H9 (cell line): ENCODE data around the gene JTB. TPM values are rescaled to one million over a fixed set of nuclear protein-coding genes. Genes with fewer than 3 reads are reported as not detected.

Experiments
- DNase-seq: peaks from one replicate; pipeline ENCODE4 v3.0.0-alpha.2; 2017
- H2AFZ ChIP-seq: one replicate; pipeline ENCODE4 v1.6.1; 2013; ENCODE audit warnings: mild to moderate bottlenecking, low read length, control low read depth, moderate library complexity
- H2AK5ac ChIP-seq: 2 replicates; pipeline ENCODE4 v1.6.1; 2013; ENCODE audit warnings: low read length, control low read depth, mixed read lengths; ENCODE audit not compliant: insufficient read length
- H2BK120ac ChIP-seq: one replicate; pipeline ENCODE4 v1.6.1; 2013; ENCODE audit warnings: low read depth, mild to moderate bottlenecking, low read length, control low read depth, inconsistent platforms; ENCODE audit not compliant: poor library complexity, severe bottlenecking
- H2BK12ac ChIP-seq: 2 replicates; pipeline ENCODE4 v1.6.1; 2013; ENCODE audit warnings: low read length, control low read depth, mixed read lengths, low read depth; ENCODE audit not compliant: insufficient read length
- H2BK15ac ChIP-seq: 2 replicates; pipeline ENCODE4 v1.6.1; 2013; ENCODE audit warnings: low read depth, low read length, control low read depth
- H2BK20ac ChIP-seq: one replicate; pipeline ENCODE4 v1.6.1; 2013; ENCODE audit warnings: low read depth, mild to moderate bottlenecking, low read length, control low read depth, inconsistent platforms; ENCODE audit not compliant: poor library complexity, severe bottlenecking
- H2BK5ac ChIP-seq: 2 replicates; pipeline ENCODE4 v1.6.1; 2013; ENCODE audit warnings: low read length, control low read depth, mixed read lengths; ENCODE audit not compliant: insufficient read length
- H3K14ac ChIP-seq: 2 replicates; pipeline ENCODE4 v1.6.1; 2013; ENCODE audit warnings: low read length, control low read depth; ENCODE audit not compliant: insufficient read depth
- H3K18ac ChIP-seq: 2 replicates; pipeline ENCODE4 v1.6.1; 2013; ENCODE audit warnings: low read depth, mild to moderate bottlenecking, mixed read lengths, low read length, control low read depth; ENCODE audit not compliant: insufficient read length
- H3K23ac ChIP-seq: 2 replicates; pipeline ENCODE4 v1.6.1; 2013; ENCODE audit warnings: low read length, control low read depth, mixed read lengths, low read depth; ENCODE audit not compliant: insufficient read length
- H3K23me2 ChIP-seq: 2 replicates; pipeline ENCODE4 v1.6.1; 2013; ENCODE audit warnings: low read depth, mild to moderate bottlenecking, mixed read lengths, low read length, control low read depth; ENCODE audit not compliant: insufficient read length, poor library complexity, severe bottlenecking
- H3K27ac ChIP-seq: 2 replicates; pipeline ENCODE4 v1.5.1; 2013; ENCODE audit warnings: low read length, control low read depth, mixed read lengths, low read depth; ENCODE audit not compliant: insufficient read length
- H3K27me3 ChIP-seq: 2 replicates; pipeline ENCODE4 v1.6.1; 2013; ENCODE audit warnings: low read length, control low read depth, inconsistent platforms; ENCODE audit not compliant: insufficient read depth
- H3K4ac ChIP-seq: 2 replicates; pipeline ENCODE4 v1.6.1; 2013; ENCODE audit warnings: low read depth, mild to moderate bottlenecking, control low read depth, inconsistent platforms, low read length, moderate library complexity
- H3K4me1 ChIP-seq: 2 replicates; pipeline ENCODE4 v1.6.1; 2013; ENCODE audit warnings: low read length, control low read depth, inconsistent platforms; ENCODE audit not compliant: insufficient read depth
- H3K4me2 ChIP-seq: 2 replicates; pipeline ENCODE4 v1.6.1; 2013; ENCODE audit warnings: low read length, control low read depth, mixed read lengths; ENCODE audit not compliant: insufficient read length, insufficient read depth
- H3K56ac ChIP-seq: 2 replicates; pipeline ENCODE4 v1.6.1; 2013; ENCODE audit warnings: low read depth, mild to moderate bottlenecking, mixed read lengths, low read length, control low read depth; ENCODE audit not compliant: insufficient read length
- H3K79me1 ChIP-seq: 2 replicates; pipeline ENCODE4 v1.6.1; 2013; ENCODE audit warnings: low read depth, mild to moderate bottlenecking, moderate library complexity, low read length, control low read depth, inconsistent platforms; ENCODE audit not compliant: insufficient read depth, poor library complexity, severe bottlenecking
- H3K79me2 ChIP-seq: 2 replicates; pipeline ENCODE4 v1.6.1; 2013; ENCODE audit warnings: low read length, control low read depth, inconsistent platforms; ENCODE audit not compliant: insufficient read depth
- H3K9ac ChIP-seq: 2 replicates; pipeline ENCODE4 v1.6.1; 2013; ENCODE audit warnings: low read length, control low read depth, mixed read lengths; ENCODE audit not compliant: insufficient read length; ENCODE audit errors: extremely low read depth
- H3K9me3 ChIP-seq: one replicate; pipeline ENCODE4 v1.6.1; 2013; ENCODE audit warnings: low read depth, low read length, inconsistent platforms; ENCODE audit not compliant: control insufficient read depth
- H3T11ph ChIP-seq: one replicate; pipeline ENCODE4 v1.6.1; 2013; ENCODE audit warnings: mild to moderate bottlenecking, low read length, control low read depth, inconsistent platforms
- H4K20me1 ChIP-seq: one replicate; pipeline ENCODE4 v1.6.1; 2013; ENCODE audit not compliant: control insufficient read depth, insufficient read length, insufficient read depth
- H4K5ac ChIP-seq: 2 replicates; pipeline ENCODE4 v1.6.1; 2013; ENCODE audit warnings: low read depth, mild to moderate bottlenecking, mixed read lengths, low read length, control low read depth; ENCODE audit not compliant: insufficient read length
- H4K8ac ChIP-seq: replicated peaks from 2 replicates; pipeline ENCODE4 v1.6.1; 2013; ENCODE audit warnings: low read length, control low read depth, mixed read lengths, low read depth; ENCODE audit not compliant: insufficient read length
- H4K91ac ChIP-seq: 2 replicates; pipeline ENCODE4 v1.6.1; 2013; ENCODE audit warnings: low read depth, mild to moderate bottlenecking, moderate library complexity, mixed read lengths, low read length, control low read depth; ENCODE audit not compliant: insufficient read length
- H3K27ac Mint-ChIP-seq, 3 experiments: 2 replicates in 2 of 3; 3 replicates in 1 of 3; pipeline ENCODE4 v1.8.0; 2020 to 2021; ENCODE audit warnings: mixed read lengths in 3 of 3, mild to moderate bottlenecking in 1 of 3, moderate library complexity in 1 of 3
- H3K27me3 Mint-ChIP-seq: 2 replicates; pipeline ENCODE4 v1.8.0; 2021; ENCODE audit warnings: low read depth, mild to moderate bottlenecking, moderate library complexity, mixed read lengths
- H3K36me3 Mint-ChIP-seq, 3 experiments: 2 replicates in 2 of 3; 3 replicates in 1 of 3; pipeline ENCODE4 v1.8.0; 2020 to 2021; ENCODE audit warnings: low read depth in 3 of 3, mixed read lengths in 3 of 3; ENCODE audit not compliant: insufficient read depth in 1 of 3
- H3K4me1 Mint-ChIP-seq, 2 experiments: 2 replicates each; pipeline ENCODE4 v1.8.0; 2020; ENCODE audit warnings: mixed read lengths in 2 of 2
- H3K4me3 Mint-ChIP-seq, 2 experiments: 2 replicates in 1 of 2; 3 replicates in 1 of 2; pipeline ENCODE4 v1.8.0; 2020 to 2021; ENCODE audit warnings: mild to moderate bottlenecking in 2 of 2, mixed read lengths in 2 of 2, moderate library complexity in 1 of 2
- H3K9me3 Mint-ChIP-seq, 2 experiments: 2 replicates in 1 of 2; 3 replicates in 1 of 2; pipeline ENCODE4 v1.8.0; 2020; ENCODE audit warnings: mild to moderate bottlenecking in 2 of 2, mixed read lengths in 2 of 2, moderate library complexity in 1 of 2
- WGBS: extraction: QIAGEN DNeasy Blood & Tissue Kit; methylation state at CpG from one replicate; pipeline ENCODE4 v1.1.7; 2013; ENCODE audit warnings: missing lambda C conversion rate, low lambda C conversion rate, mixed read lengths; ENCODE audit not compliant: insufficient read length; ENCODE audit errors: extremely low coverage; 5-methylcytosine and 5-hydroxymethylcytosine counted together
- total RNA-seq: library from RNA; stranded (reverse); gene quantifications from 2 replicates; pipeline ENCODE4 v1.2.1, GENCODE V29; 2021
- TF ChIP-seq, protein P1 (sequence below): fragments of 200-600 bp; sonication (generic); conservative IDR thresholded peaks from 3 replicates; pipeline ENCODE4 v1.8.0; 2021; ENCODE audit warnings: antibody characterized with exemption, mild to moderate bottlenecking

Gene JTB
- total RNA-seq, 1 experiment from 2014 or later, result 85.4 TPM

GRCh38 chr1:153940756-153941155, 36.7 kb downstream of the JTB start:
- Histone ChIP-seq H3K9ac (no peak overlapping the region), H3K56ac (no peak overlapping the region), H3K14ac (no peak overlapping the region), H3K23me2 (peaks cover 5% of the 10 kb centered on the region), H3K9me3 (no peaks in the 10 kb centered on the region), H2BK5ac (no peak overlapping the region), H3K27ac (no peak overlapping the region), H4K91ac (no peak overlapping the region), H4K20me1 (peaks cover 3% of the 10 kb centered on the region), H3K18ac (no peak overlapping the region), H3K79me2 (no peaks in the 10 kb centered on the region), H3K4ac (no peak overlapping the region), H2AK5ac (no peak overlapping the region), H3K23ac (no peak overlapping the region), H3K4me1 (no peaks in the 10 kb centered on the region; the same call in 1 of the 2 replicates), H2BK120ac (no peak overlapping the region), H3K27me3 (no peaks in the 10 kb centered on the region), H3K4me2 (no peak overlapping the region), H3T11ph (no peak overlapping the region), H2BK20ac (no peak overlapping the region), H4K8ac (no peak overlapping the region), H3K79me1 (peaks cover 3% of the 10 kb centered on the region), H4K5ac (no peak overlapping the region), H2AFZ (no peak overlapping the region), H2BK12ac (no peak overlapping the region), H2BK15ac (no peak overlapping the region)
- no CpG with 5 or more reads among the region's 8 CpGs for WGBS
- Mint-ChIP-seq H3K9me3 (no peaks in the 10 kb centered on the region), H3K4me1 (peaks cover 4 to 9% of the 10 kb centered on the region in 2 experiments), H3K36me3 (peaks cover 29 to 62% (median 60%) of the 10 kb centered on the region in 3 experiments), H3K27ac (no peak overlapping the region), H3K27me3 (no peaks in the 10 kb centered on the region), H3K4me3 (no peak overlapping the region)
- TF ChIP-seq, protein P1, sequence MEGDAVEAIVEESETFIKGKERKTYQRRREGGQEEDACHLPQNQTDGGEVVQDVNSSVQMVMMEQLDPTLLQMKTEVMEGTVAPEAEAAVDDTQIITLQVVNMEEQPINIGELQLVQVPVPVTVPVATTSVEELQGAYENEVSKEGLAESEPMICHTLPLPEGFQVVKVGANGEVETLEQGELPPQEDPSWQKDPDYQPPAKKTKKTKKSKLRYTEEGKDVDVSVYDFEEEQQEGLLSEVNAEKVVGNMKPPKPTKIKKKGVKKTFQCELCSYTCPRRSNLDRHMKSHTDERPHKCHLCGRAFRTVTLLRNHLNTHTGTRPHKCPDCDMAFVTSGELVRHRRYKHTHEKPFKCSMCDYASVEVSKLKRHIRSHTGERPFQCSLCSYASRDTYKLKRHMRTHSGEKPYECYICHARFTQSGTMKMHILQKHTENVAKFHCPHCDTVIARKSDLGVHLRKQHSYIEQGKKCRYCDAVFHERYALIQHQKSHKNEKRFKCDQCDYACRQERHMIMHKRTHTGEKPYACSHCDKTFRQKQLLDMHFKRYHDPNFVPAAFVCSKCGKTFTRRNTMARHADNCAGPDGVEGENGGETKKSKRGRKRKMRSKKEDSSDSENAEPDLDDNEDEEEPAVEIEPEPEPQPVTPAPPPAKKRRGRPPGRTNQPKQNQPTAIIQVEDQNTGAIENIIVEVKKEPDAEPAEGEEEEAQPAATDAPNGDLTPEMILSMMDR, result no peak
- DNase-seq, result no peak
